OCI-LY7 (cell line): Measurements from ENCODE around the gene TXNDC12. TPM values are rescaled to one million over a fixed set of nuclear protein-coding genes. Genes with fewer than 3 reads are reported as not detected.
"Not testable (repeated sequence)": the region's sequence is repeated elsewhere in the genome, so short reads cannot be mapped to it uniquely, and the experiment has no call there.

ENCODE experiments used
- BruUV-seq: library from RNA; stranded (reverse); fragments of 400-500 nt; replicated peaks from 2 replicates; lab custom pipeline; 2021; lab: Mats Ljungman, UMichigan
- CTCF ChIA-PET: fragments of 300-600 bp; sonication (Branson Sonifier 250); formaldehyde crosslinking; loops from one replicate; lab custom pipeline; 2022; ENCODE audit warnings: antibody characterized with exemption; ENCODE audit not compliant: unreplicated experiment; lab: Charles Lee
- POLR2A ChIA-PET: fragments of 300-600 bp; sonication (Branson Sonifier 250); formaldehyde crosslinking; loops from one replicate; lab custom pipeline; 2022; ENCODE audit warnings: antibody characterized with exemption; lab: Charles Lee
- DNase-seq: peaks from one replicate; pipeline ENCODE4 v3.0.0-alpha.2; 2015; ENCODE audit warnings: low spot score
- H2AFZ ChIP-seq: fragments of 200-600 bp; sonication (generic), shearing (Covaris generic); 2 replicates; pipeline ENCODE4 v1.6.1; 2014; ENCODE audit warnings: mild to moderate bottlenecking, antibody characterized with exemption, low read length, moderate library complexity
- H3K27ac ChIP-seq: fragments of 200-600 bp; sonication (generic); 2 replicates; pipeline ENCODE4 v1.5.1; 2014; ENCODE audit warnings: mixed run types, low read depth, mild to moderate bottlenecking, moderate library complexity, low read length, inconsistent platforms; ENCODE audit not compliant: poor library complexity, severe bottlenecking
- H3K36me3 ChIP-seq: fragments of 200-600 bp; sonication (generic); 2 replicates; pipeline ENCODE4 v1.6.1; 2014; ENCODE audit warnings: mild to moderate bottlenecking, antibody characterized with exemption, low read length, moderate library complexity, mixed read lengths; ENCODE audit not compliant: insufficient read depth
- H3K4me1 ChIP-seq: fragments of 200-600 bp; sonication (generic); 2 replicates; pipeline ENCODE4 v1.5.1; 2014; ENCODE audit warnings: mild to moderate bottlenecking, low read length; ENCODE audit not compliant: insufficient read depth, poor library complexity, severe bottlenecking
- H3K4me2 ChIP-seq: fragments of 200-600 bp; sonication (generic); 2 replicates; pipeline ENCODE4 v1.6.1; 2014; ENCODE audit warnings: mild to moderate bottlenecking, low read length
- H3K4me3 ChIP-seq: fragments of 200-600 bp; sonication (generic); 2 replicates; pipeline ENCODE4 v1.5.1; 2014; ENCODE audit warnings: mild to moderate bottlenecking, low read depth, low read length; ENCODE audit not compliant: poor library complexity, severe bottlenecking
- H3K79me2 ChIP-seq: fragments of 200-600 bp; sonication (generic); 2 replicates; pipeline ENCODE4 v1.6.1; 2016; ENCODE audit warnings: low read depth, mild to moderate bottlenecking, low read length, moderate library complexity, mixed read lengths; ENCODE audit not compliant: insufficient read depth
- H3K9me2 ChIP-seq: fragments of 200-600 bp; sonication (generic); 2 replicates; pipeline ENCODE4 v1.6.1; 2016; ENCODE audit warnings: mild to moderate bottlenecking, low read length, mixed read lengths; ENCODE audit not compliant: insufficient read depth
- H3K9me3 ChIP-seq: fragments of 200-600 bp; sonication (generic); 2 replicates; pipeline ENCODE4 v1.6.1; 2014; ENCODE audit warnings: mild to moderate bottlenecking, mixed run types, low read length, mixed read lengths
- H4K20me1 ChIP-seq: fragments of 200-600 bp; sonication (generic); 2 replicates; pipeline ENCODE4 v1.6.1; 2014; ENCODE audit warnings: mild to moderate bottlenecking, antibody characterized with exemption, low read length, moderate library complexity, mixed read lengths; ENCODE audit not compliant: insufficient read depth
- CTCF ChIP-seq: fragments of 200-600 bp; sonication (generic); conservative IDR thresholded peaks from 2 replicates; pipeline ENCODE4 v1.5.1; 2014; ENCODE audit warnings: mild to moderate bottlenecking, antibody characterized with exemption, low read length, moderate library complexity, mixed read lengths
- EZH2phosphoT487 ChIP-seq: fragments of 200-600 bp; sonication (generic); IDR thresholded peaks from 2 replicates; pipeline ENCODE4 v1.6.1; 2018; ENCODE audit warnings: low read depth, borderline replicate concordance, mild to moderate bottlenecking, mixed run types, antibody characterized with exemption, low read length, moderate library complexity, mixed read lengths
- intact Hi-C: fragments of 100-400 bp; cut with micrococcal nuclease; formaldehyde crosslinking; loops from one replicate; pipeline ENCODE4 v1.10.0; 2022; ENCODE audit not compliant: unreplicated experiment
- total RNA-seq, 2 experiments: library from RNA; depleted of rRNA in 1 of 2; stranded (reverse); fragments of >200 nt in 1 of 2; shearing (Covaris generic) in 1 of 2; gene quantifications; 2 replicates each; pipeline ENCODE4 v1.2.3, GENCODE V29; 2014 to 2022

TXNDC12 gene
- total RNA-seq, 2 experiments from 2014 or later = 26.6 to 40.5 TPM

GRCh38 chr1:52054496-52055065 is 410 bp downstream of the TXNDC12 start:
- H3K4me3 ChIP-seq = peak overlapping the region; percentile 96
- intact Hi-C loops = loop anchor here (10.0 kb wide), 2 partner anchors 1270 to 1780 kb away; partner anchors contain the start of genes LRP8 and NDC1
- H3K9me3 ChIP-seq = no peaks in the 10 kb centered on the region
- ChIA-PET CTCF (no interaction called here), POLR2A (interaction anchor here (0.6 to 2.0 kb wide), 5 partner anchors 18 to 634 kb away, joined by 3 to 14 read pairs (median 5); partner anchors contain the start of gene KTI12)
- peaks cover 31% of the 10 kb centered on the region; the same call in 1 of the 2 replicates for H4K20me1 ChIP-seq
- H3K36me3 ChIP-seq = peaks cover 45% of the 10 kb centered on the region
- peak overlapping the region; percentile 80 for H3K27ac ChIP-seq
- H2AFZ ChIP-seq = peak overlapping the region; percentile 90
- DNase-seq = peak; percentile 5
- H3K9me2 ChIP-seq = no peaks in the 10 kb centered on the region
- no peak for TF ChIP-seq EZH2phosphoT487
- no peak for TF ChIP-seq CTCF
- H3K4me2 ChIP-seq = peak overlapping the region; percentile 97
- peaks cover 62% of the 10 kb centered on the region for H3K79me2 ChIP-seq
- no TSS peak for BruUV-seq
- peaks cover 35% of the 10 kb centered on the region for H3K4me1 ChIP-seq

- no TSS peak for BruUV-seq
- H3K9me3 ChIP-seq = no peaks in the 10 kb centered on the region
- H3K79me2 ChIP-seq = peaks cover 59% of the 10 kb centered on the region
- peaks cover 25% of the 10 kb centered on the region; the same call in 1 of the 2 replicates for H4K20me1 ChIP-seq
- no peak for DNase-seq
- CTCF ChIA-PET = no interaction called here
- peaks cover 44% of the 10 kb centered on the region for H3K36me3 ChIP-seq
- POLR2A ChIA-PET = interaction anchor here (0.6 to 0.8 kb wide), 3 partner anchors 12 to 633 kb away, joined by 3 read pairs; no protein-coding TSS in a partner anchor
- H3K9me2 ChIP-seq = no peaks in the 10 kb centered on the region
- intact Hi-C loops = loop anchor here (10.0 kb wide), 2 partner anchors 1271 to 1781 kb away; partner anchors contain the start of genes LRP8 and NDC1
- no peak overlapping the region for H2AFZ ChIP-seq
- H3K4me2 ChIP-seq = peak overlapping the region; percentile 97
- peak overlapping the region; percentile 96 for H3K4me3 ChIP-seq
- no peak overlapping the region for H3K27ac ChIP-seq
- no peak for TF ChIP-seq EZH2phosphoT487
- TF ChIP-seq CTCF = no peak
- peaks cover 28% of the 10 kb centered on the region for H3K4me1 ChIP-seq
These were observed 1.1 kb downstream of the TXNDC12 start for GRCh38 chr1:52053862-52054261.

GRCh38 chr1:52049337-52049736 is 5.7 kb downstream of the TXNDC12 start:
- POLR2A ChIA-PET = interaction anchor here (1.0 kb wide), 1 partner anchor 170 kb away, joined by 3 read pairs; no protein-coding TSS in a partner anchor
- Histone ChIP-seq H3K4me1 (peaks cover 11% of the 10 kb centered on the region), H3K36me3 (peaks cover 60% of the 10 kb centered on the region), H3K79me2 (peaks cover 20% of the 10 kb centered on the region)
- CTCF ChIA-PET, H3K27ac ChIP-seq, intact Hi-C loops, DNase-seq, BruUV-seq, H2AFZ ChIP-seq, H3K4me3 ChIP-seq, H3K9me3 ChIP-seq, H3K4me2 ChIP-seq, H4K20me1 ChIP-seq, H3K9me2 ChIP-seq: not testable (repeated sequence)

GRCh38 chr1:52045666-52046195 is 9.3 kb downstream of the TXNDC12 start:
- H3K9me3 ChIP-seq, H3K9me2 ChIP-seq, H2AFZ ChIP-seq, intact Hi-C loops, H3K4me1 ChIP-seq, DNase-seq, H4K20me1 ChIP-seq, H3K4me2 ChIP-seq, BruUV-seq, H3K4me3 ChIP-seq, H3K27ac ChIP-seq: not testable (repeated sequence)
- CTCF ChIA-PET = interaction anchor here (0.6 kb wide), 1 partner anchor 10 kb away, joined by 3 read pairs; no protein-coding TSS in a partner anchor
- Histone ChIP-seq H3K79me2 (peaks cover 22% of the 10 kb centered on the region; the same call in 1 of the 2 replicates), H3K36me3 (peaks cover 60% of the 10 kb centered on the region)
- POLR2A ChIA-PET = interaction anchor here (1.4 to 1.7 kb wide), 2 partner anchors 9 to 10 kb away, joined by 4 to 5 read pairs; partner anchors contain the start of gene BTF3L4
